GM21360 (cell line): ENCODE data around the gene DUSP6.

Source experiments
- ATAC-seq: cut with Tn5 transposase; IDR thresholded peaks from one replicate; pipeline ENCODE4 v1.9.1; 2021; ENCODE audit warnings: mild to moderate bottlenecking, moderate library complexity; ENCODE audit not compliant: unreplicated experiment

The DUSP6 gene

GRCh38 chr12:89376202-89376529 is 23.9 kb upstream of the DUSP6 start:
- ATAC-seq: no peak

DNA sequence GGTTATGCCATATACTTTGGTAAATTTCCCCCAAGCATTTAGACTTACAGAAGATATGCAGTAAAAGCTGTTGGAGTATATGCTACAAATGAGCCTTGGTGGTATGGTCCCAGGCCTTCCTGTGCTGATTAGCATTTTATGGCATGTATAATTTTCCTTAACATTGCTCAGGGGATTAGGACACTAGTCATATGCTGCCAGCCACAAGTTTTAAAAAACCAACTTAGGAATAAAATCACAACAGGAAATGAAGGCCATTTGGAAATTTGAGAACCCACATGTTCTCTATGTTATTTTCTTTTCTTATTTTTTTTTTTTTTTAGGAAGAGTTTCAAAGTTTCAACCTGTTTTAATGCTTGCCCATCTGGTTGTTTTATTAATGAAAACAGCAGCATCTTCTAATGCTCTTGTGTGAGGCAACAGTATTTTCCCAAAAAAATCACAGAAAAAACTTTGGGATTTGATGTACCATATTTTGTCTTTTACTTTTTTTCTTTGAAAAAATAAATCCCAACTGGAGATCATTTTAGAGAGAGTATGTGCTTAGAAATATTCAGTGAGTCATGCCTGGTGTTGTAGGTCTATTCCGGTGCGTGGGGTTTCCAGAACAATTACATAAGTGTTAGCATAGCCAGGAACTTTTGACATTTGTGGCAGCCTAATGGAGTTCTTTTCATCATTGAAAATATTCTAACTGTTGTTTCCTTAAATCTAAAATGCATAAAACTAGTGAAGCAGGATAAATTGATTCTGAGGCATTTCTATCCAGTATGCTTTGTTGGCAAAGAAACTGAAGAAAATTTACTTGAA is 21.7 kb upstream of the DUSP6 start:
- ATAC-seq: no peak

DNA sequence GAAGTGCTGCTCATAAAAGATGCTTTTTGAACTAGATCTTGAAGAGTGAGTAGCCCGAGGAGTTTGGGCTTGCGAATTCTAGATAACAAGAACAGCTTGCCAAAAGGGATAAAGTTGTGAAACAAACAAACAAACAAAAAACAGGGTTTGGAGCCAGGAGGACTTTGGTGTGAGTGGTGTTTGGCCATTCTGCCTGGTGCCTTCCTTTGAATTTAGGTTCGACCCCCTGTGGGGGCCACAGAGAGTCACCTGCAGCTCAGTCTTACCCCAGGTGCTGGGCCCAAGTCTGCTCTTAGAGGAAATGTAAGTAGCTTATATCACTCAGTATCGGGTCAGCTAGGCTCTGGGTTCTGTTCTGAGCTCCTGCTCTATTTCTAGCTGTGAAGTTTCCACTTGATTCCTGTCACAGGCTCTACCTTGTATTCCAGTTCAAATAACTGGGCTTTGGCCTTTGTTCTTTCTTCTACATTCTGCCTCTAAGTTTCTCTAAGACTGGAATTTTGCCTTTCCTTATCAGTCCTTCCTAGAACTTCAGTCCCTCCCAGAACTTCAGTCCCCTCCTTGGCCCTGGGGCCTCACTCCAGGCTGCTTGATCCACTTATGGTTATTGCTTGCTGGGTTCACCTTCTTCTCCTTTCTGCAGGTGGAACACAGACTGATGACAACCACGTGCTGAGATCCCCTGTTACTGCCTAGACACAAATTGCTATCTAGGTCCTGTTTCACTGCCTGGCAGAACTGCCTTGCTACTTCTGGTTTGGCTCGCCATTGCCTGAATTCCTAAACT is 20.5 kb upstream of the DUSP6 start:
- ATAC-seq: no peak

- ATAC-seq: no peak
These were observed 18.5 kb upstream of the DUSP6 start for GRCh38 chr12:89370850-89371249.

GRCh38 chr12:89370421-89370831 is 18.1 kb upstream of the DUSP6 start:
- ATAC-seq: no peak

- ATAC-seq: no peak
These were observed 16.9 kb upstream of the DUSP6 start for GRCh38 chr12:89369166-89369565.

DNA sequence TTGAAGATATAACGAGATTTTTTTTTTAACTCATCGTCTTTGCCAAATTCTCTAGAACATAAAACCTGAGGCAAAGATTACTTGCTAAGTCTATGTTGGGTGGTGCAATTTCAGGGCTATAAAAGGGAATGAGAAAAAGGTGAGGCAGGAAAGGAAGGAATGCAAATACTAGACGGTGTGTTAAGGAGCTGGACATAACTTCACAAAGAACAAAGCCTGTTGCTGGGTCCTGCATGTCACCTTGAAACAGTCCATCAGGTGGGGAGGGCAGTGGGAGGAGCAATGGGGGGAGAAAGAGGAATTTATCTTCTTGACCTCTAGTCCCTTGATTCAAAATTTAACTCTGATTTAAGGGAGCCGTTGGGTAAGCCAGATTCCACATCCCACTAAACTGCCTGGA is 16.1 kb upstream of the DUSP6 start:
- ATAC-seq: no peak

GRCh38 chr12:89366676-89367364 is 14.5 kb upstream of the DUSP6 start:
- no peak for ATAC-seq

GRCh38 chr12:89364631-89365030 is 12.3 kb upstream of the DUSP6 start:
- no peak for ATAC-seq

- no peak for ATAC-seq
These were observed 11.8 kb upstream of the DUSP6 start for GRCh38 chr12:89364058-89364457.

GRCh38 chr12:89363582-89363981 is 11.3 kb upstream of the DUSP6 start:
- ATAC-seq: no peak

GRCh38 chr12:89363084-89363483 is 10.8 kb upstream of the DUSP6 start:
- no peak for ATAC-seq

- no peak for ATAC-seq
These were observed 7.3 kb upstream of the DUSP6 start for GRCh38 chr12:89359615-89360014.

GRCh38 chr12:89358805-89359204 is 6.5 kb upstream of the DUSP6 start:
- ATAC-seq: no peak

DNA sequence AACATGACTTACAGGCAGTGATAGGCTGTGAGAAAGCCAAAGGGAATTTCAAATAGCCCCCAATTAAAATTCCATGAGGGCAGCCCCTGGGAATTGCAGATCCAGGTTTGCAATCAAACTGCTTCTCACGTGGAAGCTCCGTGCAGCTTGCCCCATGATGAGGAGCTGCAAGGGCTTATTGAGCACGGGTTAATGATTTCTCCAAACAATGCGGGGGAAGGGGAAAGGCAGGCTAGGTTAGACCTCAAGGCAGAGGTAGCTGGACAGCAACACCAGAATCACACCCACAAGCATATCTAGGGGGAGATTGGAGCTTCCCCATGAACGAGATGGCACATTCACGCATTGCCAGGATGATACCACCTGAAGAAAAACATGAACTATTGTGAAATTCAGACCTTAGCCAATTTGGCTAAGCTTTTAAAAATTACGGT is 5.0 kb upstream of the DUSP6 start:
- ATAC-seq: no peak

DNA sequence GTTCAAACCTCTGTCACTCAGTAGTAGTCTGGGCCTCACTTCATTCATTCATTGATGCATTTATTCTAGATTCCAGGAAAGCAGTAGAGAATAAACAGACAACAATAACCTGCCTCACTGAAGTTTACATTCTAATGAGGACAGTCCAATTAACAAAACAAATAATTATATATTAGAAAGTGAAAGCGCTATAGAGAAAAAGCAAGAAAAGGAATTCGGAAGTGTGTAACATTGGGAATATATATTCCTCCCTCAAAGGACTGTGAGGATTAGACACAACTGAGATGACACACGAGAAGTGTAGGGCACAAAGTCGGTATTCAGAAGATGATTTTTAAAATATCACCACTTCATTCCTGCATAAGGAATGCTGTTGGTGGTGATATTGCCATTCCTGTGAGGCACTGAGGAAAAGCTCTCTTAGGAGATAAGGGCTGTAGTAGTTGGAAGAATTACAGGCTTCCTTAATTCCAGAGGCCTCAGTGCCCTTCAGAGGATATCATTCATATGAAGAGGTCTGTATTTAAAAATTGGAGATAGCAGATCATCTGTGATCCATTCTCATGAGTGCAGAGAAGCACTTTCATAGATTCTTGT is 3.9 kb upstream of the DUSP6 start:
- ATAC-seq: no peak

GRCh38 chr12:89355243-89356068 is 3.2 kb upstream of the DUSP6 start:
- ATAC-seq: no peak

DNA sequence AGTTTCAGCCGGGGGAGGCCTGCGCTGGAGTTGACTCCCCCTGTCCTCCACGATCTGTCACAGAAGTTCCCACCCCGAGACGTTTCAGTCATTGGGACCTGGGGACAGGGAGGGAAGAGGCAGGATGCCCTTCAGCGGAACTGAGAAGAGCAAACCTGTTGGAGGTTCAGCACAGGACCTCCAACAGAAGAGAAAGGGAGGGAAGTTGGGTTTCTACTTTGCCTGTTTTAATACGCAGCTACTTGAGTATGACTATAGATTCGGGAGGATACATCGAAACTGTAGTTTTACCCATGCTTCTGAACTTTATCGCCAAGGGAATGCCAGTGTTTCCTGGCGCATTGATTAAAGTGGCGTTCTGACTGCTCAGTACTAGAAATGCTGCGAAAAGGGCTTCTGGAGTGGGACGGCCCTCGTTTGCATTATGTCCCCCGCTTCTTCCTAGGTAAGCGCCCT is 2.3 kb upstream of the DUSP6 start:
- ATAC-seq: no peak

DNA sequence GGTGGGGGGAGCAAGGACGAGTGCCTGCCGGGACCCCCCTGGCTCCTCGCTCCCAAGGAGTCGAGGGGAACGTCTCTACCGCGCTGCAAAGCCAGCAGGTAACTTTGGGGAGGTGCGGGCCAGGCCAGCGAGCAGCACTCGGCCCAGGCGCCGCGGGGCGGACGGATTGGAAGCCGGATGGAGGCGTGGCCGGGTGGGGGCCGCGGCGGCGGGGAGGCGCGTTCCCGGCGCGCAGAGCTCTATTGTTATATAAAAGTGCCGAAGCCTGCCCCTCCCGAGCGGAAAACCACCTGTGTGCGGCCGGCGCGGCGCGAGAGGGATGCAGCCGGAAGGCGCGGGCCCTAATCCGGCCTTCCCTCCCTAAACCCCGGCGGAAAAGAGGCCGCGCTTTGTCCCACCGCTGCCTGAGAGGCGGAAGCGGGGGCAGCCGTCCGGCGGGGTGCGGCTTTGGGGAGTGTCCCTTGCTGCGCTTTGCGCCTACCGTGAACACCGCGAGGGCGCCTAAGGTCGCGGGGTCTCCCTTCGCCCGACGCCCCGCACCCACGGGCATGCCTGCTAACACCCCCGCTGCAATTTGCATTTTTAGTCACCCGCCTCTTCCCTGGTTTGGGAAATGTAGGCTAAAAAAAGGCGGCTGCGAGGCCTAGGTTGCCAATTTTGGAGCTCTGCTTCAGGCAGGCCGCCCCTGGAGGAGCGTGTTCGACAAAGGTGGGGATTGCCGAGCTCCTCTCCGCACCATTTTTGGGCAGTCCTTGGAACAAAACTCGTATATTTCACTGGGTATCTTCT is 1.7 kb upstream of the DUSP6 start:
- ATAC-seq: no peak
